T1000 (cell line): ENCODE measurements around the gene EMP2.
"Not testable (repeated sequence)": the region's sequence is repeated elsewhere in the genome, so short reads cannot be mapped to it uniquely, and the experiment has no call there.

Source experiments
- DNase-seq: peaks from one replicate; lab custom pipeline; 2025; ENCODE audit warnings: mixed read lengths; lab: John Stamatoyannopoulos, UW

EMP2 gene

DNA sequence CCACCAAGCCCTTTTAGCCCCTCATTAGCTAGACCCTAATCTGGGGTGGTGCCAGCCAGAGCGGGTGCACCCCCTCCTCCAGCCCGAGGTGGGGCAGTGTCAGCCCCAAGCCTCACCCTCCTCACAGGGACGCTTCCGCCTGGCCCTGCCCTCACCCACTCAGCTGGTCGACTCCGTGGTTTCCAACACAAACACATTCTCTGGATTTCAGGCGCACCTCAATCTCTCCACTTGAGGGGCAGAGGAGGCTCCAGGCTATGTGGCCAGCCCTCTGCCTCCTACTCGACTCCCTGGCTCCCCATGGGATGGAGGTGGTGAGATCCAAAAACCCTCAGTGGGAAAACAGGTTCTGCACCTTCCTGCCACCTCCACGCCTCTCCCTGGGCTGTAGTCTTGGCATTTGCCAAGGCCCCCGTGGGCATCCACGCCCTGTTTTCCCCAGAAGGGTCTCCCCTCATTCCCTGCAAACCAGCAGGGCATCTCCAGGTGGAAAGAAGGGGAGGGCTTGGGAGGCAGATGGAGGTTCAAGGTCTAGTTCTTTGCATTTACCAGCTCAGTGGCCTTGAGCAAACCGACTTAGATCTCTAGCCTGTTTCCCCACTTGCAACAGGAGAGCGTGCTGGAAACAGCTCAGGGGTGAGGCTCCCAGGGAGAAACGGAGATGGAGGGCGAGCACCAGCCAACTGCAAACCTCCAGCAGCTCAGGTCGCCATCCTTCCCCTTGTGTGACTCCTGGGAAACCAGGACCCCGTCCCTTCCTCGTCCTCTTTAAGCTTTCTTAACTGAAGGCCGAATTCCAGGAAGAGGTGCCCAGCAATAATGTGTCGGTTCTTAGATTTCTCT is 1.7 kb downstream of the EMP2 start:
- DNase-seq: no peak

GRCh38 chr16:10577305-10578202 is 2.8 kb downstream of the EMP2 start:
- DNase-seq: no peak

GRCh38 chr16:10576390-10577304 is 3.8 kb downstream of the EMP2 start:
- DNase-seq: no peak

- no peak for DNase-seq
Measured at GRCh38 chr16:10575506-10576130, 4.8 kb downstream of the EMP2 start.

DNA sequence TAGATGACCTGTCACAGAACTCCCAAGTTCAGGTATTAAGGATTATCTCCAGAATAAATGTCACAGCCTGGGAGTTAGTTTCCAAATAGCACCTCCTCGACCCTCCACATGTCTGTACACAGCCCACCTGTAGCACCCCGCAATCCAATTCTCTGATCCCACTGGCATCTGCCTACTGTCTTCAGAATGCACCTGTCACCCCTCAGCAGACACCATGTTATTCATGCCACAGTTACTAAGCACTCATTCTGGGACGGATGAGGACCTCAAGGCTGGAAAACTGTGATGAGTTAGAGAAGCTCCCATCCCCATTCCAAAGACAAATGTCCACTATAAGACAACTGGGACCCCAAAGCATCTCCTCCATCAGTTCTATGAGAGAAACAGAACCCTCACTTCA is 7.8 kb downstream of the EMP2 start:
- no peak for DNase-seq

DNA sequence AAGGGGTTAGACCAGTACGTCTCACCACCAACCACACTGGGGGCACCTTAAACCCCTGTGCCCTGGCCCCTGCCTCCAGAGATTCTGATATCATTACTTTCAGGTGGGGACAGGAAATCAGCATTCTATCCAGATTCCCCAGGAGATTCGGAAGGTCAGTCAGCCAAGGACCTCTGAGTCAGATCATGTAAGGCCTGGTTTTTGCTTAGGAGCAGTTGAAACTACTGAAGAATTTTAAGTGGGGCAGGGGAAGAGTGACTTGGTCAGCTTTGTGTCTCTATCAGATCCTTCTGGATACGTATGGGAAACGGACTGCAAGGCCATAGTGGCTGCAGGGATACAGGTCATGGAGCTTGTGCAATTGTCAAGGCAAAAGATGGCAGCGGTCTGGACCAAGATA is 9.0 kb downstream of the EMP2 start:
- no peak for DNase-seq

DNA sequence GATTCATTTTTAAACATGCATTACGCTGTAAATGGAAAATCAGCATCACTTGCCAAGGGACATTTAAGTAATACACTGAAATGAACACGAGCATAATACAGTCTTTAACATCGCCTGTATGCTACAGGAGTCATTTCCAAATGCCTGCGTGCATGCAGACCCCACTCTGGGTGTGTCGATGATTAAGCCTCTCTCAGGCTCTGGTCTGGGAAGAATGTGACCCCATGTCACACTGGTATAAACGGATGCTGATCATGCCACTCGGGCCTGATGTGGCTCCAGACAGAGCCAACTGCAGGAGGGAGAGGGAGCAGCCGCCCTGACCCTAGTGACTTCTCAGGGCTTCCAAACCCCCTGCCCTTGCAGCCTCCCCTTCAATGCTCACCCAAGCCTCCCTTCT is 10.8 kb downstream of the EMP2 start:
- DNase-seq: no peak

DNA sequence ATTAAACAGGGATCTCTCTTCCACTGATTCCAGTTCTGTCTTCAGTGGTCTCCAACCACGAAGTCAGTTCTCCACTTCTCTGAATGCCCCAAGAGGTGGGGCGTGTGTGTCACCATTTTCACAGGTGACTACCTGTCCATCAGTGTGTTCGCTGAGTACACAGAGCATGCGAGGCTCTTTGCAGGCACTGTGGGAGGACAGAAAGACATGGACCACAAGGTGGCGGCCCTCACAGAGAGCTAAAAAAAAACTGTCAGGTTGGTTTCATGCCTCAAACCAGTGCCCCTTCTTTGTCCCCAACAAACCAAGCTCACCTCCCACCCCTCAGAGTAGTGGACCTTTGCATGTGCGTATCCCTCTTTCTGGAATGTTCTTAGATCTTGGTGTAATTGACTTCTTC is 13.8 kb downstream of the EMP2 start:
- DNase-seq: no peak

DNA sequence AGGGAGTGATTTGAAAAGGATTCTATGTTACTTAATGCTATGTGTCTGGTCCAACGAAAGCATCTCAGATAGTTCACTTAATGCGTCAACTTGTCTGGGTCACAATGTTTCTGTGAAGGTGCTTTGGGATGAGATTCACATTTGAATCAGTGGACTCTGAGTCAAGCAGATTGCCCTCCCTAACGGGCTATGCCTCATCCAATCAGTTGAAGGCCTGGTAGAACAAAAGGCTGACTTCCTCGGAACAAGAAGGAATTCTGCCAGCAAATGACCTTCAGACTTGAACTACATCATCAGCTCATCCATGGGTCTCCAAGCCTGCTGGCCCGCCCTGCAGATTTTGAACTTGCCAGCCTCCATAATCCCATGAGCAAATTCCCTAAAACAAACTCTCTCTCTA is 15.2 kb downstream of the EMP2 start:
- DNase-seq: no peak

- DNase-seq: no peak
Measured at GRCh38 chr16:10564591-10564990, 15.8 kb downstream of the EMP2 start.

DNA sequence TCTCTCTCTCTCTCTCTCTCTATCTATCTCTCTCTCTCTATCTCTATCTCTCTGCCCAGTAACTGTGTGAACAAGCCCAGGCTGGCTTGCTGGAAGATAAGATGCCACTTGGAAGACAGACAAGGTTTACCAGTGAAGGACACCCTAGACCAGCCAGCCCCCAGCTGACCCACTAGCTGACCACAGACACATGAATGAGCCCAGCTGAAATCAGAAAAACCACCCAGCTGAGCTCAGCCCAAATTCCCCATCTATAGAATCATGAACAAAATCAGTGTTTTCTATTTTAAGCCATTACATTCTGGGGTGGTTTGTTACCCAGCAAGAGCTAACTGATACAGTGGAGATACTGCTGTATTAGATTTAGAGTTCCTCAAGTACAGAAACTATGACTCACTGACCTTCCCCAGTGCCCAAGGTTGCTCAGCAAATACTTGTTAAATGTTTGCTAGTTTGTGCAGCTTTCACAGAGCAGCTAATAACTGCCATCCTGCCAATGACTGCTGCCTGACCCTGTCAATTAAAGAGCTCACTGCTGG is 18.0 kb downstream of the EMP2 start:
- no peak for DNase-seq

DNA sequence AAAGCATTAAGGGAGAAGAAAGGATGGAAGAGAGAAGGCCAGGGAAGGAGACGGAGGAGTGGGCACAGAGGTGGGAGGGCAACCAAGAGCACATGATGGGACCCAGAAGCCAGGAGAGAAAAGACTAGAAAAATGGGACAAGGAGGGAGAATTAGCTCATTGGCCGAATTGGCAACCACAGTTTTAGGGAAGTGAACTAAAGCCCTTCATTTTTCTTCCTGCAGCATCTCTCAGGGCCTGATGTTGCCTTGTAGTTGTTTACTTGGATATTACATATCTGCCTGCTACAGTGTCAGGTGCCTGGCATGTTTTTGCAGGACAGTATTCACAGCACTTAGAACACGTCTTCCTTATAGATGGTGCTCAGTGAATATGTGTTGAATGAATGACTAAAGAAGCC is 19.0 kb downstream of the EMP2 start:
- no peak for DNase-seq

- DNase-seq: no peak
Measured at GRCh38 chr16:10561001-10561400, 19.4 kb downstream of the EMP2 start.

DNA sequence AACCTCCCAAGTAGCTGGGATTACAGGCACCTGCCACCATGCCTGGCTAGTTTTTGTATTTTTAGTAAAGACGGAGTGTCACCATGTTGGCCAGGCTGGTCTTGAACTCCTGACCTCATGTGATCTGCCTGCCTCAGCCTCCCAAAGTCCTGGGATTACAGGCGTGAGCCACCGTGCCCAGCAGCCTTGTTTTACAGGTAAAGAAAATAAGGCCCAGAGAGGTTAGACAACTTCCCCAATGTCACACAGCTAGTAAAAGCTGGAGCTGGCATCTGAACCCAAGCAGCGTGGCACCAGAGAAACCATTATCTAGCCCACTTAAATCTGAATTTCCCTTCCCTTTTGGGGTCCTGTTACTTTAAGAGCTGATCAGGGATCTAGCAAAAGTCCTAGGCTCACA is 20.6 kb downstream of the EMP2 start:
- DNase-seq: not testable (repeated sequence)

GRCh38 chr16:10558746-10559641 is 21.4 kb downstream of the EMP2 start:
- DNase-seq: no peak

- no peak for DNase-seq
Measured at GRCh38 chr16:10558305-10558704, 22.1 kb downstream of the EMP2 start.

DNA sequence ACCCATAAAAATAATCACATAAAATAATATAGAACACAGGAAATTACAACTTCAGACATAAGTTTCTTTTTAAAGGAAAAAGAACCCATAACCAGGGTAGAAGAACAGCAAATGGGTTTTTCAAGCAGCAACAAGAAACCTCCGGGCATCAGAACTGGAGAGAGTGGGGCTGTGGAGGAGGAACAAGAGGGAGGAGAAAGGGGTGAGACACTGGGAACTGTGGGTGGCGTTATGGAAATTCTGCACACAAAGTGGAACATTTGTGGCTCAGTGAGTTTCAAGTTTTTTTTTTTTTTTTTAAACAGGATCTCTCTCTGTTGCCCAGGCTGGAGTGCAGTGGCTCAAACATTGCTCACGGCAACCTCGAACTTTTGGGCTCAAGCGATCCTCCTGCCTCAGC is 22.6 kb downstream of the EMP2 start:
- no peak for DNase-seq

DNA sequence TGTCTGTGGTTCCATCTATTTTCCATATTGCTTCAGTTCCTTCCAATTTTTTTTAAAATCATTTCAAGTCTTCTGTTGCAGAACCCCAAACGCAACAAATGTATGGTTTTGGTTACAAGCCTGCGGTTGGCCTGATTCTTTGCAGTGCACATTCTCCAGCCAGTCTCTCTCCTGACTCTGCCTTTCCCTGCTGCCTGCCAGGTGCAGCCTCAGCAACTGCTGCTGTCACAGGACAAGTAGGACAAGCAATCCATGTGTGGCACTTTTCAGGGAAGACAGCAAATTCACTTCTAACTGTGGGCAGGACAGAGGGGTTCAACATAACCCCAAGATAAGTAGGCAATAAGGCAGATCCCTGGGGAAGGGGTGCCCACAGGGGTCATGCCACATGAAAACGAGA is 24.2 kb downstream of the EMP2 start:
- no peak for DNase-seq

- no peak for DNase-seq
Measured at GRCh38 chr16:10554569-10554968, 25.8 kb downstream of the EMP2 start.

DNA sequence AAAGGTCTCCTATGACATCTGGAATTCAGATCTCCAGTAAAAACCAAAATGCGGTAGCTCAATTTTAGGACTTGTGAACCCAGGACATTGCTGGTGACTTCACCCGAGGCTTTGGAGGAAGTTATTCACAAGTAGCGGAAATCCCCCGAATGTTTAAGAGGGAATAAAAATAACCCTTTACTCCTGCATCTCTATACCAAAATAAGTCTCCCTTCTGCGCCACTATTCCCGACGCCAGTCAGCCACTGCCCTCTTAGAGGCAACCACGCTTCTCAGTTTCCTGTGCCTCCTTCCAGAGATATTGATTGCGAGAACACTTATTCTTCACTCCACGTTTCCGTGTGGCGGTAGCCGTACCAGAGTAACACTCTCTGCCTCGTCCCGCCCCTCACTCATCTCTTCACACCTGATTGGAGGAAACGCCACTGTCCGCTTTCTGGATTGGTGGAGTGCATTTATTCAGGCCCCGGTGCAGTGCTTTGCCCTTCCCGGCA is 27.4 kb downstream of the EMP2 start:
- no peak for DNase-seq
